Measurements from ENCODE around the gene RAD51B. TPM values are rescaled to one million over a fixed set of nuclear protein-coding genes. Genes with fewer than 3 reads are reported as not detected.

The RAD51B gene
- total RNA-seq, 5 donors from 2014 or later (not counting 1 experiment from before 2014, with no cell fraction given) = 25.4 to 47.9 (median 30.0) TPM

- no peak overlapping the region for H3K27ac ChIP-seq (ENCODE audit: low read length)
- Mint-ChIP-seq H3K9me3 (no peaks in the 10 kb centered on the region), H3K36me3 (peaks cover 8% of the 10 kb centered on the region), H3K27ac (peak overlapping the region in 1 of 2 donors; percentile 1), H3K4me1 (peaks cover 7 to 18% (median 11%) of the 10 kb centered on the region in 3 donors), H3K4me3 (no peak overlapping the region), H3K27me3 (no peaks in the 10 kb centered on the region)
- DNase-seq (no peak), ATAC-seq (replicated peaks in 1 of 4) (no peak)
- WGBS (ENCODE audit: insufficient coverage) = 83% methylated on average over 1 of the region's 5 CpGs
- H3K4me1 ChIP-seq (ENCODE audit: control insufficient read depth in 1 of 2, extremely low read depth in 1 of 2, insufficient read depth in 2 of 2, low read length in 2 of 2) = no peaks in the 10 kb centered on the region
- no peaks in the 10 kb centered on the region for H3K9me3 ChIP-seq
- H3K4me3 ChIP-seq (ENCODE audit: control insufficient read depth in 1 of 2, extremely low read depth in 1 of 2, low read length in 1 of 2) = no peak overlapping the region
- no peaks in the 10 kb centered on the region for H3K27me3 ChIP-seq (replicated peaks in 1 of 2; ENCODE audit: control insufficient read depth in 2 of 2, extremely low read depth in 1 of 2, insufficient read depth in 2 of 2, low read length in 1 of 2)
- CTCF ChIA-PET = no interaction called here
- POLR2A ChIA-PET = no interaction called here
- no peaks in the 10 kb centered on the region for H3K36me3 ChIP-seq (ENCODE audit: control insufficient read depth in 2 of 2, extremely low read depth in 1 of 2, insufficient read depth in 1 of 2, low read length in 1 of 2)
Measured at GRCh38 chr14:68325267-68325807, 505.8 kb downstream of the RAD51B start.

GRCh38 chr14:68327231-68327630 lies 507.7 kb downstream of the RAD51B start:
- Mint-ChIP-seq H3K36me3 (peaks cover 4% of the 10 kb centered on the region), H3K27me3 (no peaks in the 10 kb centered on the region), H3K4me3 (no peak overlapping the region), H3K4me1 (peaks cover 0 to 11% (median 0%) of the 10 kb centered on the region in 3 donors), H3K27ac (no peak overlapping the region), H3K9me3 (no peaks in the 10 kb centered on the region)
- ATAC-seq (replicated peaks in 1 of 4) (no peak), DNase-seq (no peak)
- Histone ChIP-seq H3K4me1 (ENCODE audit: control insufficient read depth in 1 of 2, extremely low read depth in 1 of 2, insufficient read depth in 2 of 2, low read length in 2 of 2) (no peaks in the 10 kb centered on the region), H3K27me3 (replicated peaks in 1 of 2; ENCODE audit: control insufficient read depth in 2 of 2, extremely low read depth in 1 of 2, insufficient read depth in 2 of 2, low read length in 1 of 2) (no peaks in the 10 kb centered on the region), H3K9me3 (no peaks in the 10 kb centered on the region), H3K36me3 (ENCODE audit: control insufficient read depth in 2 of 2, extremely low read depth in 1 of 2, insufficient read depth in 1 of 2, low read length in 1 of 2) (no peaks in the 10 kb centered on the region), H3K27ac (ENCODE audit: low read length) (no peak overlapping the region), H3K4me3 (ENCODE audit: control insufficient read depth in 1 of 2, extremely low read depth in 1 of 2, low read length in 1 of 2) (no peak overlapping the region)
- CTCF ChIA-PET = no interaction called here
- POLR2A ChIA-PET = no interaction called here
- WGBS (ENCODE audit: insufficient coverage) = no CpG with 5 or more reads among the region's 3 CpGs

GRCh38 chr14:68328509-68328908 lies 508.9 kb downstream of the RAD51B start:
- H3K4me1 ChIP-seq (ENCODE audit: control insufficient read depth in 1 of 2, extremely low read depth in 1 of 2, insufficient read depth in 2 of 2, low read length in 2 of 2) = peaks cover 0 to 2% of the 10 kb centered on the region in 2 experiments
- H3K27ac Mint-ChIP-seq = no peak overlapping the region
- H3K4me1 Mint-ChIP-seq = peaks cover 0 to 15% (median 7%) of the 10 kb centered on the region in 3 donors
- DNase-seq = no peak
- H3K27ac ChIP-seq (ENCODE audit: low read length) = no peak overlapping the region
- POLR2A ChIA-PET = no interaction called here
- no peak overlapping the region for H3K4me3 ChIP-seq (ENCODE audit: control insufficient read depth in 1 of 2, extremely low read depth in 1 of 2, low read length in 1 of 2)
- no peaks in the 10 kb centered on the region for H3K9me3 Mint-ChIP-seq
- H3K27me3 Mint-ChIP-seq = no peaks in the 10 kb centered on the region
- no peaks in the 10 kb centered on the region for H3K36me3 Mint-ChIP-seq
- H3K27me3 ChIP-seq (replicated peaks in 1 of 2; ENCODE audit: control insufficient read depth in 2 of 2, extremely low read depth in 1 of 2, insufficient read depth in 2 of 2, low read length in 1 of 2) = no peaks in the 10 kb centered on the region
- H3K9me3 ChIP-seq = no peaks in the 10 kb centered on the region
- CTCF ChIA-PET = no interaction called here
- no peak overlapping the region for H3K4me3 Mint-ChIP-seq
- no peaks in the 10 kb centered on the region for H3K36me3 ChIP-seq (ENCODE audit: control insufficient read depth in 2 of 2, extremely low read depth in 1 of 2, insufficient read depth in 1 of 2, low read length in 1 of 2)
- ATAC-seq (replicated peaks in 1 of 4) = no peak
- WGBS (ENCODE audit: insufficient coverage) = no CpG with 5 or more reads among the region's 3 CpGs

GRCh38 chr14:68331426-68331825 lies 511.8 kb downstream of the RAD51B start:
- H3K4me1 Mint-ChIP-seq = peaks cover 0 to 19% (median 15%) of the 10 kb centered on the region in 3 donors
- POLR2A ChIA-PET = interaction anchor here in 1 of 2 donors (0.6 kb wide), 1 partner anchor 241 kb away, joined by 3 read pairs; no protein-coding TSS in a partner anchor
- no peaks in the 10 kb centered on the region for H3K27me3 Mint-ChIP-seq
- Histone ChIP-seq H3K9me3 (no peaks in the 10 kb centered on the region), H3K4me3 (ENCODE audit: control insufficient read depth in 1 of 2, extremely low read depth in 1 of 2, low read length in 1 of 2) (no peak overlapping the region), H3K27me3 (replicated peaks in 1 of 2; ENCODE audit: control insufficient read depth in 2 of 2, extremely low read depth in 1 of 2, insufficient read depth in 2 of 2, low read length in 1 of 2) (no peaks in the 10 kb centered on the region), H3K27ac (ENCODE audit: low read length) (no peak overlapping the region), H3K4me1 (ENCODE audit: control insufficient read depth in 1 of 2, extremely low read depth in 1 of 2, insufficient read depth in 2 of 2, low read length in 2 of 2) (peaks cover 0 to 7% of the 10 kb centered on the region in 2 experiments), H3K36me3 (ENCODE audit: control insufficient read depth in 2 of 2, extremely low read depth in 1 of 2, insufficient read depth in 1 of 2, low read length in 1 of 2) (no peaks in the 10 kb centered on the region)
- no peaks in the 10 kb centered on the region for H3K36me3 Mint-ChIP-seq
- no peaks in the 10 kb centered on the region for H3K9me3 Mint-ChIP-seq
- H3K4me3 Mint-ChIP-seq = no peak overlapping the region
- H3K27ac Mint-ChIP-seq = no peak overlapping the region
- no peak for ATAC-seq (replicated peaks in 1 of 4)
- WGBS (ENCODE audit: insufficient coverage) = no CpG with 5 or more reads among the region's 2 CpGs
- DNase-seq = no peak
- CTCF ChIA-PET = interaction anchor here in 1 of 2 donors (0.7 kb wide), 1 partner anchor 455 kb away, joined by 3 read pairs; no protein-coding TSS in a partner anchor

- WGBS (ENCODE audit: insufficient coverage) = no CpG with 5 or more reads among the region's 1 CpG
- Mint-ChIP-seq H3K4me3 (no peak overlapping the region), H3K36me3 (no peaks in the 10 kb centered on the region), H3K27me3 (no peaks in the 10 kb centered on the region), H3K27ac (no peak overlapping the region), H3K4me1 (peaks cover 2 to 19% (median 17%) of the 10 kb centered on the region in 3 donors), H3K9me3 (no peaks in the 10 kb centered on the region)
- no peak for DNase-seq
- Histone ChIP-seq H3K27me3 (replicated peaks in 1 of 2; ENCODE audit: control insufficient read depth in 2 of 2, extremely low read depth in 1 of 2, insufficient read depth in 2 of 2, low read length in 1 of 2) (no peaks in the 10 kb centered on the region), H3K36me3 (ENCODE audit: control insufficient read depth in 2 of 2, extremely low read depth in 1 of 2, insufficient read depth in 1 of 2, low read length in 1 of 2) (no peaks in the 10 kb centered on the region), H3K27ac (ENCODE audit: low read length) (no peak overlapping the region), H3K4me1 (ENCODE audit: control insufficient read depth in 1 of 2, extremely low read depth in 1 of 2, insufficient read depth in 2 of 2, low read length in 2 of 2) (peaks cover 0 to 7% of the 10 kb centered on the region in 2 experiments), H3K9me3 (no peaks in the 10 kb centered on the region), H3K4me3 (ENCODE audit: control insufficient read depth in 1 of 2, extremely low read depth in 1 of 2, low read length in 1 of 2) (no peak overlapping the region)
- ChIA-PET POLR2A (interaction anchor here in 1 of 2 donors (0.6 kb wide), 1 partner anchor 242 kb away, joined by 3 read pairs; no protein-coding TSS in a partner anchor), CTCF (interaction anchor here in 1 of 2 donors (0.7 kb wide), 1 partner anchor 454 kb away, joined by 3 read pairs; no protein-coding TSS in a partner anchor)
- no peak for ATAC-seq (replicated peaks in 1 of 4)
Measured at GRCh38 chr14:68331991-68332390, 512.4 kb downstream of the RAD51B start.

- H3K4me1 ChIP-seq (ENCODE audit: control insufficient read depth in 1 of 2, extremely low read depth in 1 of 2, insufficient read depth in 2 of 2, low read length in 2 of 2) = peaks cover 0 to 11% of the 10 kb centered on the region in 2 experiments
- H3K36me3 ChIP-seq (ENCODE audit: control insufficient read depth in 2 of 2, extremely low read depth in 1 of 2, insufficient read depth in 1 of 2, low read length in 1 of 2) = no peaks in the 10 kb centered on the region
- H3K36me3 Mint-ChIP-seq = no peaks in the 10 kb centered on the region
- H3K27ac ChIP-seq (ENCODE audit: low read length) = no peak overlapping the region
- no peaks in the 10 kb centered on the region for H3K9me3 ChIP-seq
- peaks cover 2 to 19% (median 19%) of the 10 kb centered on the region in 3 donors for H3K4me1 Mint-ChIP-seq
- ChIA-PET POLR2A (no interaction called here), CTCF (no interaction called here)
- WGBS (ENCODE audit: insufficient coverage) = no CpG with 5 or more reads among the region's 2 CpGs
- no peaks in the 10 kb centered on the region for H3K27me3 Mint-ChIP-seq
- ATAC-seq (replicated peaks in 1 of 4) = no peak
- no peak for DNase-seq
- no peaks in the 10 kb centered on the region for H3K9me3 Mint-ChIP-seq
- no peak overlapping the region for H3K4me3 ChIP-seq (ENCODE audit: control insufficient read depth in 1 of 2, extremely low read depth in 1 of 2, low read length in 1 of 2)
- no peaks in the 10 kb centered on the region for H3K27me3 ChIP-seq (replicated peaks in 1 of 2; ENCODE audit: control insufficient read depth in 2 of 2, extremely low read depth in 1 of 2, insufficient read depth in 2 of 2, low read length in 1 of 2)
- no peak overlapping the region for H3K4me3 Mint-ChIP-seq
- no peak overlapping the region for H3K27ac Mint-ChIP-seq
Measured at GRCh38 chr14:68333262-68333661, 513.7 kb downstream of the RAD51B start.
